ENCODE measurements around the gene UNC5C.

Gene UNC5C

DNA sequence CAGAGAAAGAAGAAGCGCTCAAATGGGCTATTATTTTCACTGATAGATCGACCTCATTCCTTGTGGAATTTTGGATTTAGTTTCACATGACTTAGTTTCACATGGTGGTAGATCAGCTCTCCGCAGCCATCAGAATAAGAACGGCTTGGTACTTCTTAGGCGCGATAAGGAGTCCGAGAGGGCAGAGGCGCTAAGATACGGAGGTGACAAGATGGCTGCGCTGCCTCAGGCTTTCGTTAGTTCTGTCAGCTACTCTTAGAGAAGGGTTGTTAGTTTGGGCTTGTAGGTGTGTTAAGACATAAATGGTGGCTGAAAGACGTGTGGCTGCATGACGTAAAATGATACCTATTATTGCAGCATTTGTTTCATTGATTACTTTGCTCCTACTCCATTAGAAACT lies 169.1 kb downstream of the UNC5C start:
- DNase-seq (ENCODE audit: low spot score in 2 of 2): no peak
- no peaks in the 10 kb centered on the region for H3K4me1 Mint-ChIP-seq
- H3K9me3 Mint-ChIP-seq: peaks cover 8% of the 10 kb centered on the region
- H3K36me3 Mint-ChIP-seq: no peaks in the 10 kb centered on the region
- H3K27ac Mint-ChIP-seq: no peak overlapping the region
- no peak overlapping the region for H3K4me3 Mint-ChIP-seq
- no peak for ATAC-seq

DNA sequence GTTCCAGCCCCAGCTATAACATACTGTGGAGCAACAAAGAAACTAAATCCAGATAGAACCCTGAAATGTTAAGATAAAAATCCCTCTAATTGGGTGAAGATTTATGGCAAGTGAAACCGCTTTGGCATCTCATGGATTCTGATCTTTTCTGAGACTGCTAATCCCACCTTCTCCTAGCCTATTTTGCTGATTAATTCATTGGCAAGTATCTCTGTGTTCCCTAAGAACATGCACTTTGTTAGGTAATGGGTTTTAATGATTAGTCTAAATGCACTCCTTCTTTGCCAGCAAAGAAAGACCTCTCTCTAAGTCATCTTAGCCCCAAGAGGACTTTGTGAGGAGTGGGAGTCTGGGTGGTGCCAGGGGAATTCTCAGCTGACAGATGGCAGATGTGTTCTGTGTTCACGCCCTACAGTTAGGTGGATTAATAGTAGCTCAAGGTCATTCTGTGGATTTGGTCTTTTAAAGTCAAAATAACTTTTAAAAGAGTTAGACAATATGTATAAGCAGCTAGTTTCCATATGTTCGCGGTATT lies 171.3 kb downstream of the UNC5C start:
- no peaks in the 10 kb centered on the region for H3K36me3 Mint-ChIP-seq
- no peak overlapping the region for H3K27ac Mint-ChIP-seq
- no peak for DNase-seq (ENCODE audit: low spot score in 2 of 2)
- no peak for ATAC-seq
- H3K4me1 Mint-ChIP-seq: no peaks in the 10 kb centered on the region
- peaks cover 8% of the 10 kb centered on the region for H3K9me3 Mint-ChIP-seq
- H3K4me3 Mint-ChIP-seq: no peak overlapping the region

DNA sequence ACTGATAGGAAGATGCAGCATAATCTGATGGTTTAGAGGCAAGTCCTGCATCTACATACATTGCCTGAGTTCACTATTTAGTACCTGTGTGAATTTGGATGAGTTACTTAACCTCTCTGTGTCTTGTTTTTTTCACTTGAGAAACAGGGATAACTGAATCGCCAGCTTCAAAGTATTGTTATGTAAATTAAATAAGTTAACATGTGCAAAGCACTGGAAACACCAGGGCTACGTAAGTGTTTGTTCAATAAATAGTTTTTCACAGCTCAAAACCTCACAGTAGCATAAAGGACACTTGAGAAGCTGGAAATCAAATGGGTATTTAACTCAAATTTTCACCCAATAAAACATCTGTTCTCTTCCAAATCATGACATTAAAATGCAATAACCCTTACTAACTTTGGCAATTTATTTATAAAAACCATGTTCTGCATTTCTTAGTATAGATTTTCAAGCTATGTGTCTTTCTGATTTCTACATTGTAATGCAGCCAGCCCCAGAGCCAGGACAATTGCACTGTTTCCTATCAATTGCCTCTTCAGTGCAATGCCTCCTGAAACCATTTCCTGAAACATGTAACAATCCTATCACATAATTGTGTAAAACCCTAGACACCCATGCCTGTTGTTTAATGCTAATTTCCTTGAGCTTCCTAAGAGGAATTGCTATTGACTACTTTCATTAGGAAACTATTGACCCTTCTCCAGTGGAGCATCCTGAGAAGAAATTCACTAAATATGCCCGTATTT lies 177.1 kb downstream of the UNC5C start:
- DNase-seq (ENCODE audit: low spot score in 2 of 2): no peak
- Mint-ChIP-seq H3K27ac (no peak overlapping the region), H3K4me3 (no peak overlapping the region), H3K4me1 (no peaks in the 10 kb centered on the region), H3K36me3 (no peaks in the 10 kb centered on the region), H3K9me3 (peaks cover 6% of the 10 kb centered on the region)
- ATAC-seq: no peak

DNA sequence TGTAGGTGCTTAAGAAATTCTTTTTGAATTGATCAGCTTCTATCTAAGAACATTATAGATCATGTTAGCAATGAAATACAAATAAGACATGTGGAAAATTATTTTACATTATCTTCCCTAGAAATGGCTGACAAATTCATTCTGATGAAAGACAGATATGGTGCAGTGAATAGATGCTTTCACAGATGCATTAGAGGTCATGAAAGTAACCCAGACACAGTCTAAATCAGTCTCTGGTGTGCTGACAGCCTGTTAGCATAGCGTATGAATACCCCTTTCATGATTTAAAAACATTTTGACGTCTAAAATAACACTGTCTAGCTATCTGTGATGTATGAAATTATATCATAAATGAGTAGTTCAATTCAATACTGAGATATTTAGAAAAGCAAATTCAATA lies 180.9 kb downstream of the UNC5C start:
- Mint-ChIP-seq H3K4me1 (no peaks in the 10 kb centered on the region), H3K27ac (no peak overlapping the region), H3K36me3 (no peaks in the 10 kb centered on the region), H3K9me3 (no peaks in the 10 kb centered on the region), H3K4me3 (no peak overlapping the region)
- no peak for ATAC-seq
- DNase-seq (ENCODE audit: low spot score in 2 of 2): no peak

DNA sequence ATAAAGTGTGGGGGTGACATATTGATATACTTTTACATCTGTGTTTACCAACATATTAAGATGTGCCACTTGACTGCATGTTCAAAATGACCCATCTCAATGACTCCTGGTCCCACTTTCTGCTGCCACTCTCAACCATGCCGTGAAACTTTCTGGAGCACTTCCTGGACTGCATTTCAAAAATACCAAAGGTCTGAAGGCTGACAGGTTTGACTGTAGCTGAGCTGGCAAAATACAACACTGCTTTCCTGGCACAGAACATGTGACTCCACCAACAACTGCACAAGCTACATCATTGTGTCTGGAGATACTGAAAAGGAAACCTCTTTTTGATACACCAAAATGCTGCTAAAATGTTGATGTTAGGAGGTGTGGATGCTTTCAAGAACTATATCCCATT lies 184.8 kb downstream of the UNC5C start:
- Mint-ChIP-seq H3K4me1 (no peaks in the 10 kb centered on the region), H3K27ac (no peak overlapping the region), H3K9me3 (no peaks in the 10 kb centered on the region), H3K4me3 (no peak overlapping the region), H3K36me3 (no peaks in the 10 kb centered on the region)
- no peak for DNase-seq (ENCODE audit: low spot score in 2 of 2)
- no peak for ATAC-seq

DNA sequence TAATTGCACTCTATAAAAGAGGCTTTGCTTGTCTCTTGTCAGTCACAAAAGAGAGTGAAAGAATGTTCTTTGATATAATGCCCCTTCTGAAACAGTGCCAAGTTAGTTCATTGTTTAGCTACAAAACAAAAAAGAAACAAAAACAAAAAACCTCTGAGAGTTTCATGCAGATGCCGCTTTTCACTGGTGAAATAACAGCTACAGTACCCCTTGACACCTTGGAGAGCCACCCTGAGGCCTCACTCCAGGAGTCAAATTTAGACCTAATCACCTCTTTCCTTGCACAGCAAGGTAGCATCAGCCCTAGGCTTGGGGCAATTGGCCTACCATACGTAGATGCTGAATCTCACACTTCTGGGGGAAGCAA lies 185.2 kb downstream of the UNC5C start:
- Mint-ChIP-seq H3K4me1 (no peaks in the 10 kb centered on the region), H3K4me3 (no peak overlapping the region), H3K9me3 (no peaks in the 10 kb centered on the region), H3K27ac (no peak overlapping the region), H3K36me3 (no peaks in the 10 kb centered on the region)
- no peak for ATAC-seq
- no peak for DNase-seq (ENCODE audit: low spot score in 2 of 2)

DNA sequence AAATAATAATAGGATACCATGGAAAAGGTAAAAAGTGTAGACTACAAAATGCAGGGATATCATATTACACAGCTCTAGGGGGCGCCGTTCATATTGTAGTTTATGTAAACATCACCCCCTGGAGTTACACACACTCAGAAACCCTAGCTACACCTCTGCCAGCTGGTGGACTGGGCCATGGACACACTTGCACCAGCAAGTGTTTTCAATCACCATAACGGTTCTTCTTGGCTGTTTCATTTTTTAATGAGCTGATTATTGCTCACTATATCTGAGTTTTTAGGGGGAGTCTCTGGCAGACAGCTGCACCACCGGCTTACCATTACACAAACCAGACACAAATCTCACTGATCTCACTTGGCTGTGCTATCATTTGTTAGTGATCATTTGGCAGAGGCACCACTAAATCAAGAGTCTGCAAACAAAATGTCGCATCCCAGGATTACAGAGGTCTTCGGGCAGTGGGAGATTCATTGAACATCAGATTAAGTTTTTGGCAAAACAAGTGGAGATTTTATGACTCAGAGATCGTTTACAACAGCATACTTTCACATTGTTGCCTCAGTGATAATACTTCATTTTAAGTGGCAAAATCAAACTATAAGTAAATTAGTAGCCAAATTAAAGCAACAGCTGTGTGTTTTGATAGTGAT lies 185.7 kb downstream of the UNC5C start:
- Mint-ChIP-seq H3K4me1 (no peaks in the 10 kb centered on the region), H3K36me3 (no peaks in the 10 kb centered on the region), H3K27ac (no peak overlapping the region), H3K4me3 (no peak overlapping the region), H3K9me3 (no peaks in the 10 kb centered on the region)
- DNase-seq (ENCODE audit: low spot score in 2 of 2) (no peak), ATAC-seq (no peak)

DNA sequence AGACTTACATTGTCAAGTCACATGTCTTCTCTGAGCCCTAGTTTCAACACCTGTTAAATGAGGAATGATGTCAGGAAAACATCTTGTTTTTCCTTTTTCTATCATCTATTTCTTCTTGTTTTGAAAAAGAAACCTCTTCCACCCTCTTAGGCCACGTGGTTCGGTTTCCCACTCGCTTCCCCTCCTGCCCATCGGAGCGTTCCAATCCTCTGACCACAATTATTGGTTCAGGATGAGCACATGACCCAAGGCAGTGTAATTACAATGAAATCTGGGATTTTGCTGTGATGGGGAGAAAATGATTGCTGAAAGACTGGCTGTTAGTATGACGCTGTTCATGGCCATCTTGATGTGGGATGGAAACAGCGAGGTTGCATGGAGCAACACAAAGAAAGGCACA lies 186.7 kb downstream of the UNC5C start:
- no peak for ATAC-seq
- H3K9me3 Mint-ChIP-seq: no peaks in the 10 kb centered on the region
- H3K4me3 Mint-ChIP-seq: no peak overlapping the region
- no peaks in the 10 kb centered on the region for H3K4me1 Mint-ChIP-seq
- no peak overlapping the region for H3K27ac Mint-ChIP-seq
- no peaks in the 10 kb centered on the region for H3K36me3 Mint-ChIP-seq
- DNase-seq (ENCODE audit: low spot score in 2 of 2): no peak

DNA sequence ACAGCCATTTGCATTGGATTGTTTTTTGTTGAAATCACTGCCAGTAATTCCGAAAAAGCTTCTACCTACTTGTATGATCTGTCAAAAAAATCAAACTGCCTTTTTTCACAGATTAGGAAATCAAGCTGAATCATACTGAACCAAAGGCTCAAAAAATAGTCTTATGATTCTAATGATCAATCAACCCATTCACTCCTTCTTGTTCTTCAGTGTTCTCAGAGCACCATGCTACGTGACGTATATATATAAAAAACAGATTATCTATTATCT lies 187.1 kb downstream of the UNC5C start:
- Mint-ChIP-seq H3K27ac (no peak overlapping the region), H3K4me1 (no peaks in the 10 kb centered on the region), H3K9me3 (no peaks in the 10 kb centered on the region), H3K36me3 (no peaks in the 10 kb centered on the region), H3K4me3 (no peak overlapping the region)
- no peak for DNase-seq (ENCODE audit: low spot score in 2 of 2)
- ATAC-seq: no peak

DNA sequence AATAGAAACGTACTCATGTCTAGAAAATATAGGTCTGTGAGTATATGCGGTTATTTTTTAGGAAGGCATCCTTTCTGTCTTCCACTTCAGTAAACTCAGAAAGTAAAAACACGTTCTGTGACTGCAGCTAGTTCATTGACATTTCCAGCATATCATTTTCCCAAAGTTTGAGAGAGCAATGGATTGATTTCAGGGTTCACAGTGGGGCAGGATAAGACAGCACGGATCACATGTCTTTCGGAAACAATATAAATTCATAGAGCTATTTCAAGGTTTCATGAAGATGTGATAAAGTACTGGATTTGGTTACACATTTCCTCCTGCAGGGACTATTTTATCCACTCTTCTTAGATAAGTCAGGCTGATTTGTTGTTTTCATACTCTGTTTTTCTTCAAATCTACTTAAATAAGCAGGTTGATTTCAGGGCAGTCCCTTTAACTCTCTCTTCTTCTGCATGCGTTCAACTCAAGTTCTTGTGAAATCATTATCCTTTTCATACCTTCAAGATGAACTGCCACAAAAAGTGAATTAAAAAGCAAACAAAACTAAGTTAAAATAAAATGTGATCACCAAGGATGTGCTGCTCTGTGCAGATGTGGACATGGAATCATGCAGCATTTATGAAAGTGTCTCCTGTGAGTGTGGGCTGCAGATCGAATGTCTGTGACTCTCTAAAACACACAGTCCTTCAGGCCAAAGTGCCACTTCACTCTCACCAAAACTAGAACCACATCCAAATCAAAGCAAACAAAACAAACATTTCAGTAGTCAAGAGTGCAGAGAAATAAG lies 187.7 kb downstream of the UNC5C start:
- H3K4me3 Mint-ChIP-seq: no peak overlapping the region
- no peaks in the 10 kb centered on the region for H3K36me3 Mint-ChIP-seq
- no peaks in the 10 kb centered on the region for H3K9me3 Mint-ChIP-seq
- no peak overlapping the region for H3K27ac Mint-ChIP-seq
- ATAC-seq (no peak), DNase-seq (ENCODE audit: low spot score in 2 of 2) (no peak)
- H3K4me1 Mint-ChIP-seq: no peaks in the 10 kb centered on the region

DNA sequence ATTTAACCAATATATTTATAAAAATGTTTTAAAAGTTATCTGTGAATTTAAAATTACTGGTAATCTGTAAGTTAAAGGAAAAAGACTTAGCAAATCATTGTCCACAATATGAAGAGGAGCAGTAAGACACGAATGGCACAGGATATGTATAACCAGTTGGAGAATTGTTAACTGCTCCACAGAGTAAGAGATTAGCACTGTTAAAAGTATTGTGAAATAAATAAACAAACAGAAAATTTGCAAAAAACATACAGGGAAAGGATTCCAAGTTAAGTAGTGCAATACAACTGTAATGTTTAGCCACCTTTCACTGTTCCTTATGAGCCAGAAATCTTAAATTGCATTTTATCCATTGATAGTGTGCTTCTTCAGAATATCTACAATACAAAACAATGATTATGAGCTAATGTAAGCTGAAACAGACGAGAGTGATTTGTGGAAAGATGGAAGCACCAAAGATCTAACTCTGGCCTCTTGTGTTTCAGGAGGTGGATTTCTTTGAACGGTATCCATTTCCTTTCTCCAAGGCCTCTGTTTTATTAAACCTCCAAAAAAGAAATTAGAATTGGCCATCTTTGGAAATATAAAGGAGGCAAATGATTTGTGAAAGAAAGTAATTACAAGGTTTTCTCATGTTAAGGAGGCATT lies 188.4 kb downstream of the UNC5C start:
- H3K27ac Mint-ChIP-seq: no peak overlapping the region
- H3K9me3 Mint-ChIP-seq: peaks cover 2% of the 10 kb centered on the region
- ATAC-seq: no peak
- no peaks in the 10 kb centered on the region for H3K4me1 Mint-ChIP-seq
- no peak overlapping the region for H3K4me3 Mint-ChIP-seq
- H3K36me3 Mint-ChIP-seq: no peaks in the 10 kb centered on the region
- DNase-seq (ENCODE audit: low spot score in 2 of 2): no peak

DNA sequence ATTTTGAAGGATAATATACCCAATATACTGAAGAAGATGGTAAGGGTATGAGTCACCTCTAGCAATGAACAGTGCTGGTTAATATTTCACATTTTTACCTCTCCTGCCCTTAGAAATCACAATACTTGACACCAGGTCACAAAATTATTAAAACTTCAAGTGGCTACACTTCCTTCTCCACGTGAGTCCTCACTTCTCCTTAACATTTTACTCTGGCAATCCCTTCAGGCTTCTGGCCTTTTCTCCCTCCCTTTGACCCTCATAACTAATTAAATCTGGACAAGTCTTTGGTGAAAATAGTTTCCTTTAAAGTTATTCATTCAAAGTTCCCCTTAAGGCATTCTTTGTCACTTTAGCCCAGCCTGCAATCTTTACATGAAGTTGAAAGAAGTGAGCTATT lies 190.4 kb downstream of the UNC5C start:
- Mint-ChIP-seq H3K36me3 (no peaks in the 10 kb centered on the region), H3K4me3 (no peak overlapping the region), H3K27ac (no peak overlapping the region), H3K9me3 (peaks cover 8% of the 10 kb centered on the region), H3K4me1 (no peaks in the 10 kb centered on the region)
- no peak for DNase-seq (ENCODE audit: low spot score in 2 of 2)
- ATAC-seq: no peak

DNA sequence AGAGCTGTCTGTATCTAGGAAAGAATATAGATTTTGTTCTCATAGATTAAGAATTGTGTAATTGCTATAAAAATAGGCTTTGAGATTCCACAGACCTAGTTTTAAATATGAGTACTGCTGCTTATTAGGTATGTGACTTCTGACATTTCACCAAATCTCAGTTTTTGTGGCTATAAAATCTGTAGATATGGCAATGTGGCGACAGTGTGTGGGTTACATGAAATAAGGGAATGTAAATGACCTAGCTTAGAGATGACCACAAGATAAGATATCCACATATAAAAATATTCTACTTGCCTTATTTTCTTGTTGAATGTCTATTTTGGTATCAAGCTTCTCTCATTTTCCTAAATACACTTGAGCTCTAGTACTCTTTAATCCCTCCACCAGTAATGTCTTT lies 193.8 kb downstream of the UNC5C start:
- Mint-ChIP-seq H3K9me3 (peaks cover 18% of the 10 kb centered on the region), H3K27ac (no peak overlapping the region), H3K4me3 (no peak overlapping the region), H3K4me1 (no peaks in the 10 kb centered on the region), H3K36me3 (no peaks in the 10 kb centered on the region)
- DNase-seq (ENCODE audit: low spot score in 2 of 2): no peak
- ATAC-seq: no peak

DNA sequence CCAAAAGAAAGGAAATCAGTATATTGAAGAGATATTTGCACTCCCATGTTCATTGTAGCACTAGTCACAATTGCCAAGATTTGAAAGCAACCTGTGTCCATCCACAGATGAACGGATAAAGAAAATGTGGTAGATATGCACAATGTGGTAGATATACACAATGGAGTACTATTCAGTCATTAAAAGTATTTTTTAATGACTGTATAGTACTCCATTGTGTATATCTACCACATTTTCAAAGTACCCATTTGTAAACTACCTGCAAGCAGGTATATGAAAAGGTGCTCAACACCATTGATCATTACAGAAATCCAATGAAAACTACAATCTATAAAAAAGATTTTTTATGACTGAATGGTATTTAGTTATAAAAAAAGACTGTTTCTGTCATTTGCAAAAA lies 200.4 kb downstream of the UNC5C start:
- peaks cover 40% of the 10 kb centered on the region for H3K9me3 Mint-ChIP-seq
- no peak overlapping the region for H3K4me3 Mint-ChIP-seq
- no peak for ATAC-seq
- H3K4me1 Mint-ChIP-seq: no peaks in the 10 kb centered on the region
- H3K27ac Mint-ChIP-seq: no peak overlapping the region
- H3K36me3 Mint-ChIP-seq: no peaks in the 10 kb centered on the region
- DNase-seq (ENCODE audit: low spot score in 2 of 2): no peak

DNA sequence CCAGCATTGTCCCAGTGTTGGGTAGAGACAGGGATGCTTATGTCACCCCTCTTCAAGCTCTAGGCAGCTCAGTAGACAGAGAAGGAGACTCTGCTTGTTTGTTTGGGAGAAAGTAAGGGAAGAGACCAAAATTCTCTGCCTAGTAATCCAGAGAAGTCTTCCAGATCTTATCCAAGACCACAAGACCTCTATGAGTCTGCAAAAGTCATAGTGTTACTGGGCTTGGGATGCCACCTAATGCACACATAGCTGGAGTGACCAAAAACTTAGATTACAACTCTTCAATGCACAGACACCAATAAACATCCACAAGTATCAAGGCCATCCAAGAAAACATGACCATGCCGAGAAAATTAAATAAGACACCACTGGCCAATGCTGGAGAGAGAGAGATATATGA lies 205.5 kb downstream of the UNC5C start:
- Mint-ChIP-seq H3K27ac (no peak overlapping the region), H3K36me3 (no peaks in the 10 kb centered on the region), H3K9me3 (peaks cover 34% of the 10 kb centered on the region), H3K4me3 (no peak overlapping the region), H3K4me1 (no peaks in the 10 kb centered on the region)
- DNase-seq (ENCODE audit: low spot score in 2 of 2): no peak
- ATAC-seq: no peak
